SK-N-MC (cell line): Measurements from ENCODE around the gene ATP6V0B.

Experiments used
- EZH2 ChIP-seq: fragments of 200-600 bp; sonication (generic); IDR thresholded peaks from one replicate; pipeline ENCODE4 v1.6.1; 2017; ENCODE audit warnings: antibody characterized with exemption
- POLR2AphosphoS5 ChIP-seq: IDR thresholded peaks from 2 replicates; pipeline ENCODE4 v1.6.1; 2012; ENCODE audit warnings: mild to moderate bottlenecking, low read depth, low read length, borderline replicate concordance

GRCh38 chr1:43970502-43970901 lies 4.3 kb upstream of the ATP6V0B start:
- TF ChIP-seq POLR2AphosphoS5 (no peak), EZH2 (no peak)
